ENCODE results near the gene TTBK1.

The TTBK1 gene

GRCh38 chr6:43226192-43226851, 17.0 kb upstream of the TTBK1 start:
- no peak for DNase-seq

DNA sequence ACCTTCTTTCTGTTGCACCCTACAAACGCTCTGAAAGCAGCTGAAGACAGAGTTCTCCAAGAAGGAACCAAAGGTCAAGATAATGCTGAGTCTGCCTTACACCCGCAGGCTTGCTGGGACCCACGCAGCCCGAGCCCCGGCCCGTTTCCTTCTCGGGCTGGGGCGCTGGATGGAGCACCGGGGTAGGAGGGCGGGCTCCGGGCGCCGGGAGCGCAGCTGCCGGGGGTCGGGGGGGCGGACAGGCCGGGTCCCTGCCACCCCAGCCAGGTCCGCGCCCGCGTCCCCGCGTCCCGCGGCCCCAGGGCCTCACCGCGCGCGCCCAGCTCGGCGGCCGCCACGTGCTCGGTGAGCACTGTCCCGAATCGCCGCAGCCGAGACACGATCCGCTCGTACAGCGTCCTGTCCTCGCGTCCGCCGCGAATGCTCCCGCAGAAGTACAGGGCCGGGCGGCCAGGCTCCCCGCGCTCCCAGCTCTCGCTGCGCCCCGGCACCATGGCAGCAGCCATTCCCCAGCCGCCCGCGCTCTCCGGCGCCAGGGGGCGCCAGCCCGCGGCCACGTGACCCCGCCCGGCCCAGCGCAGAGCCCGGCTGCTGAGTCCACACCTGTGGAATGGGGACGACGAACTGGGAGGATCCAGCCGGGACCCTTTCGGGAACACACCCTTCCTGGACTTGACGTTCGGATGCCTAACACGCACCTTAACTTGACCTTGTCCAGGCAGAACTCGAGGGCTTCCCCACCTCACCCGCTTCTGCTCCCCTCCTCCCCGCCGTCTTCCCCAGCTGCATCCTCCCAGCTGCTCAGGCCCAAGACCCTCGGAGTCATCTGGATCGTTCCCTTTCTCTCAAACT, 14.1 kb upstream of the TTBK1 start, which contains the start of gene DNPH1:
DNPH1 (minus strand) TSS at position 531 of the 852 bp plus-strand sequence; CDS start at position 506, 25 bp downstream.
- peak; percentile 51 to 67 for DNase-seq

- DNase-seq = no peak
These were observed 13.3 kb upstream of the TTBK1 start for GRCh38 chr6:43229803-43230620.

DNA sequence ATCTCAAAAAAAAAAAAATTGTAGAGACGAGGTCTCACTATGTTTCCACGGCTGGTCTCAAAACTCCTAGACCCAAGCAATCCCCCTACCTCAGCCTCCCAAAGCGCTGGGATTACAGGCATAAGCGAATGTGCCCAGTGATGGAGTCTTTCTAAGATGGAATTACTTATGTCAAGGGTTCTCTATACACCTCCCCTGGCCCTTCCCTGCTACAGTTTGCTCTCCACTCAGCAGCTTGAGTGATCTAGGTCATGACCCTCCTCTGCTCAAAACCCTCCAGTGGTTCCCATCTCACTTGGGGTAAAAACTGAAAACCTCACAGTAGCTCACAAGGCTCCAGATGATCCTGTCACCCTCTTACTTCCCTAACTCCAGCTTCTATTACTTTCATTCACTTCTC, 12.2 kb upstream of the TTBK1 start:
- DNase-seq = no peak

DNA sequence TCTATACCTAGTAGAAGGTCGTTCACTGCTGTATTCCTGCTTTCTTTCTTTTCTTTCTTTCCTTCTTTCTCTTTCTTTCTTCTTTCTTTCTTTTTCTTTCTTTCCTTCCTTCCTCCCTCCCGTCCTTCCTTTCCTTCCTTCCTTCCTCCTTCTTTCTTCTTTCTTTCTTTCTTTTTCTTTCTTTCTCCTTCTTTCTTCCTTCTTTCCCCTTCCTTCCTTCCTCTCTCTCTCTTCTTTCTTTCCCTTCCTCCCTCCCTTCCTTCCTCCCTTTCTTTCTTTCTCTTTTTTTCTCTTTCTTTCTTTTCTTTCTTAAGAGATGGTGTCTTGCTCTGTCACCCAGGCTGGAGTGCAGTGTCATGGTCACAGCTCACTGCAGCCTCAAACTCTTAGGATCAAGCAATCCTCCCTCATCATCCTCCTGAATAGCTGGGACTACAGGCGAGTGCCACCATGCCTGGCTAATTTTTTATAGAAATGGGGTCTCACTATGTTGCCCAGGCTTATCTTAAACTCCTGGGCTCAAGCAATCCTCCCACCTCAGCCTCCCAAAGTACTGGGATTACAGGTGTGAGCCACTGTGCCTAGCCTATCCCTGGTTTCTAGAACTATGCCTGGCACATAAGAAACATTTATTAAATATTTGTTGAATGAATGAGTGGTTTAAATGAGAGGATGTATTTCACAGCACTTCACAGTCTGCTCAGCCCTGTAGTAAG, 11.4 kb upstream of the TTBK1 start:
- no peak for DNase-seq

GRCh38 chr6:43235841-43236240, 7.4 kb upstream of the TTBK1 start:
- no peak for DNase-seq

- no peak for DNase-seq
These were observed 4.2 kb upstream of the TTBK1 start for GRCh38 chr6:43239054-43239453.

DNA sequence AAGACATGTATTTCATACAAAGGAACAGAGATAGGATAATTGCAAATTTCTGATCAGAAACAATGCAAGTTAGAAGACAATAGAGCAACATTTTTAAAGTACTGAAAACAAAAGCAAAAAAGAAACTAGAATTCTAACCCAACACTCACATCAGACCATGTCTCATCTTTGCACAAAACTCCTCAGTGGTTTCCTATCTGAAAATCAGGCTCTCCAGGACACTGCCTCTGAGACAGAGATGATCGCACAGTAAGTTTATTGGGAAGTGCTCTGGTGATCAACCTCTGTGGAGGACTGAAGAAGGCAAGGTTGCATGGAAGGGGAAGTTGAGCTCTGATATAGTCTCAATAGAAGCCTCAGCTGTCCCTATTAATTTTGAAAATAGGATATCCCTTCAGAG, 2.3 kb upstream of the TTBK1 start:
- no peak for DNase-seq

DNA sequence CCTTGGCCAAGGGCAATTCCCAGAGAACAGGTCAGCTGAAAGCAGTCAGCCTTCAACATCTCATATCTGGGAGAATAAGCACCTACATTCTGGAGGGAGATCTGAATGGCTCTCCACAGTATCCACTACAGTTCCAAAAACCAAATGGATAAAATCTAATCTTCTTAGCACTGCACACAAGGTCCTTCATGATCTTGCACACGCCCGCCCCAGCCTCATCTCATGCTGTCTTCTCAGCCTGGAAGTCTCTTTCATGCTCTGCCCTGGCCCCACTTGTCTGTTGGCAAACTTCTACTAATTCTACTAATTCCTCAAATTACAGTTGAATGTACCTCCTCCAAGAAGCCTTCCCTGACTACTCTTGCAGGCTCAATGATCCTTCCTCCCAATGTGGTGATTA, 1.8 kb upstream of the TTBK1 start:
- DNase-seq = no peak

GRCh38 chr6:43243664-43244321, 512 bp downstream of the TTBK1 start:
- peak in 1 of 2 experiments; percentile 20 for DNase-seq

- DNase-seq = peak; percentile 42 to 78
These were observed 3.2 kb downstream of the TTBK1 start for GRCh38 chr6:43246301-43247113.

DNA sequence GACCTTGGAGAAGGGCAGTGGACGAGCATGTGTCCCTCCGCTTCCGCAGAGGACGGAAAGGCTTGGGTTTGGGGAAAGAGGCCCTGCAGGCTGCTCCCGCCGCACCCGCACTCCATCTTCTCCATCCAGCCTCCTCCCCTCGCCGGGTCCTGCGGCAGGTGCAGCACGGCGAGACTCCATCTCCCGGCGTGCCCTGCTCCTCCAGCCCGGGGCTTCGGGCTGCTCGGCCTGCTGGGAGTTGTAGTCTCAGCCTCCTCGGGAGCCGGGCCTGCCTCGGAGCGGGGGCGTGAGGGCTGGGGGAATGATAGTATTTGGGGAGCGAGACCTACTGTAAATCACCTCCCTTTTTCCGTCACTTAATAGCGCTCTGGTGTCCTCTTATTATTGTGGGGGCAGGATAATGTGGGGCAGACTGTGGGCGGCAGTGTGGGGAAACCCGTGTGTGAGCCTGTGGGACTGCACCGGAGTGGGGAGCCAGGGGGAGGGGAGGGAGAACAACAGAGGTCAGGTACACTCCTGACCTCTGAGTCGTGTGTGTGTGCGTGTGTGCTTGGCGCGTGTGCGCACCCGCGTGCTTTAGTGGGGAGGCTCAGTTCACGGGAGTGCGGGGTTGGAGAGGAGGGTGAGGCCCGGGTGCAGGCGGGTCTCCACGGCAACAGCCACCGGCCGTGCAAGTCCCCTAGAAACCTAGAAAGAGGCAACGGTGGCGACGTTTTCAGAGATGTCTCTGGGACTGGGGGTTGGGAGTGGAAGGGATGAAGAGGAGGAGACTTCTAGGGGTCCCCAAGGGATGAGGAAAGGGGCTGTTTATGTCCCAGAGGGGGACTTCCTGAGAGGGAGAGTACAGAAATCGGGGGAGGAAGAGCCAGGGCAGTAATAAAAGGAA, 4.1 kb downstream of the TTBK1 start:
- DNase-seq = peak; percentile 79 to 85

DNA sequence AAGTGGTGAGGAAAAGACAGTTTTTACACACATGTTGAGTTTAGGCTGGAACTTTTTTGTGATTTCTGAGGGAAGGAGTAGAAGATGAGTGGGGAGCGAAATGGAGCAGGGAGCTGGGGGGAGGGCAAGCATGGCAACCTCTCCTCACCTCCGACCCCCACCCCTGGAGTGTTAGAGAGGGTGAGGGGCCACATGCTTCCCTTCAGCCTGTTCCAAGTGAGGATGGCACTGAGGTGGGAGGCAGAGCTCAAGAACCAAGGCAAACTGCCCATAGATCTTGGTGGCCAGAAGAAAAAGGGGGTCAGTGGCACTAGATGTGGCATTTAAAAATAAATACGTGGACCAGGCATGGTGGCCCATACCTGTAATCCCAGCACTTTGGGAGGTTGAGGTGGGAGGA, 4.8 kb downstream of the TTBK1 start:
- DNase-seq = no peak

- DNase-seq = no peak
These were observed 5.5 kb downstream of the TTBK1 start for GRCh38 chr6:43248791-43249190.

DNA sequence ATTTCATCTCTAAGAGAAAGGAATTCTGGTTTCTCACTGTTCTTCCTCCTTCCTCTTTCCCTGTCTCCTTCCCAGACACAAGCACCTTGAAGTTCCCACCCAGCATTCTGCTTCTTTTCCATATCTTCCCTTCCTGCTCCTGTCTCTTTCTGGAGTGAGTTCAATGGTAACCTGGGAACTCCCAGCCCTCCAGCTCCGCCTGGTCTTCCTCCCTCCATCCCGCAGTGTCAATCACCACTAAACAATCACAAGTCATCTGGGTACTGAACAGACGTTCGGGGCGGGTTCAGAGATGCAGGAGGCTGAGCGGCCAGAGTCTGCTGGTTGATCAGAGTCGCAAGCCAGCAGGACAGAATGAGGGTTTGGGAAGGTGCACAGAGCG, 7.7 kb downstream of the TTBK1 start:
- DNase-seq = no peak

GRCh38 chr6:43253401-43253800, 10.1 kb downstream of the TTBK1 start:
- no peak for DNase-seq

GRCh38 chr6:43254138-43254817, 11.0 kb downstream of the TTBK1 start:
- DNase-seq = no peak

GRCh38 chr6:43254846-43255245, 11.6 kb downstream of the TTBK1 start:
- no peak for DNase-seq

DNA sequence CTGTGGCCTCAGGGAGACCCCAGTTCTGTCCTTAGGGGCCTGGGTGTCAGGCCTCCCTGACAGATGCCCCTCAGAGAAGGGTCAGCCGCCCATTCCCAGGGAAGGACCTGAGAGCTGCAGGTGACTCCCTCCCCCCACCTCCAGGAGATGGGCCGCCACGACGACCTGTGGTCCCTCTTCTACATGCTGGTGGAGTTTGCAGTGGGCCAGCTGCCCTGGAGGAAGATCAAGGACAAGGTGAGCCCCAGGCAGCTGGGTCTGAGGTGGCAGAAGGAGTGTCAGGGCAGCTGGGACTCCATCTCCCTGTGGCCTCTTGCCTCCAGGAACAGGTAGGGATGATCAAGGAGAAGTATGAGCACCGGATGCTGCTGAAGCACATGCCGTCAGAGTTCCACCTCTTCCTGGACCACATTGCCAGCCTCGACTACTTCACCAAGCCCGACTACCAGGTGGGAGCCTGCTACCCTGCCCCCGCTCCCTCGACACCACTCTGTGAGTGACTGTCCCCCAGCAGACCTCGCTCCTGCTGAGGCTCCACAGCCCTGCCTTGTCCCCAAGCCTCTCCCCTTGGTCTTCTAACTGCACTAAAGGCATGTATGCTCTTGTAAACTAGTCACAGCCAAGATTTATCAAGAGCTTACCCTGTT, 12.2 kb downstream of the TTBK1 start:
- DNase-seq = no peak
